ENCODE data around the gene DLD. TPM values are rescaled to one million over a fixed set of nuclear protein-coding genes. Genes with fewer than 3 reads are reported as not detected.

The DLD gene
- total RNA-seq, 1 experiment from 2014 or later, result 72.1 TPM

DNA sequence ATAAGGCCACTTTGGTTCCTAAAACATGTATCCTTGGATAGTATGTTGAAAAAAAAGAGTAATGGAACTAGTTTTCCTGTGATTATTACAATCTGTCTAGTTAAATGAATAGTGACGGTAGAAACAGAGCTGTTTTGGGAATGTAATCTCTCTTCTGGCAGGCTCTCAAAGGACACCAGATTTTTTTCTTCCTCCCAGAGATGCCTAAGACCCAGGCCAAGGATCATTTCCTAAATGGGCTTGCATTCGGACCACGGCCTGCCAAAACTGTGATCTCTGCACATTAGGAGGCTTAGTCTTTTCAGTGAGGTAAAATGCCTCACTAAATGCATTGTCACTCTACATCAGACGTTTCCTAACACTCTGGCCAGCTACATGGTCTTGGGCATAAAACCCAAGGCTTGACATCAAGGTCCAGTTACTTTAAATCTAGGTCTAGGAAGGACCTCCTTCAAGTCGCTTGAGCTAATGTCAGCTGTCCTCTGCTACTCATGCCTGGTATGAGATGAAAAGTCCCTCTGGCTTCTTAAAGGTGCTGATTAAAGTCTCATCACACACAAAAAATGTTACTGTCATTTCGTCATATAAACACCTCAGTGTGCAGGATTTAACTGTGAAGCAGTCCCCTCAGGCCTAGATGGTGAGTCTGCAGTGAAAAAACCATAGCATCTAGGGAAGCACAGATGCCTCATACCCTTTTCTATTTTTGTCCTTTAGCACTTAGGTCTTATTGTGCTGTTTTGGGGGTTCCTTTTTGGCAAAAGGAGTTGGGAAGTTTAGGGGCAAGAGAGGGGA is 47.7 kb downstream of the DLD start:
- DNase-seq (ENCODE audit: low spot score), result no peak
- no peaks in the 10 kb centered on the region for H3K27me3 Mint-ChIP-seq (ENCODE audit: low read depth)
- no peak for TF ChIP-seq SOX15 (CRISPR knock-in tag; IDR thresholded peaks at IDR 0.05)
- TF ChIP-seq, protein P1, sequence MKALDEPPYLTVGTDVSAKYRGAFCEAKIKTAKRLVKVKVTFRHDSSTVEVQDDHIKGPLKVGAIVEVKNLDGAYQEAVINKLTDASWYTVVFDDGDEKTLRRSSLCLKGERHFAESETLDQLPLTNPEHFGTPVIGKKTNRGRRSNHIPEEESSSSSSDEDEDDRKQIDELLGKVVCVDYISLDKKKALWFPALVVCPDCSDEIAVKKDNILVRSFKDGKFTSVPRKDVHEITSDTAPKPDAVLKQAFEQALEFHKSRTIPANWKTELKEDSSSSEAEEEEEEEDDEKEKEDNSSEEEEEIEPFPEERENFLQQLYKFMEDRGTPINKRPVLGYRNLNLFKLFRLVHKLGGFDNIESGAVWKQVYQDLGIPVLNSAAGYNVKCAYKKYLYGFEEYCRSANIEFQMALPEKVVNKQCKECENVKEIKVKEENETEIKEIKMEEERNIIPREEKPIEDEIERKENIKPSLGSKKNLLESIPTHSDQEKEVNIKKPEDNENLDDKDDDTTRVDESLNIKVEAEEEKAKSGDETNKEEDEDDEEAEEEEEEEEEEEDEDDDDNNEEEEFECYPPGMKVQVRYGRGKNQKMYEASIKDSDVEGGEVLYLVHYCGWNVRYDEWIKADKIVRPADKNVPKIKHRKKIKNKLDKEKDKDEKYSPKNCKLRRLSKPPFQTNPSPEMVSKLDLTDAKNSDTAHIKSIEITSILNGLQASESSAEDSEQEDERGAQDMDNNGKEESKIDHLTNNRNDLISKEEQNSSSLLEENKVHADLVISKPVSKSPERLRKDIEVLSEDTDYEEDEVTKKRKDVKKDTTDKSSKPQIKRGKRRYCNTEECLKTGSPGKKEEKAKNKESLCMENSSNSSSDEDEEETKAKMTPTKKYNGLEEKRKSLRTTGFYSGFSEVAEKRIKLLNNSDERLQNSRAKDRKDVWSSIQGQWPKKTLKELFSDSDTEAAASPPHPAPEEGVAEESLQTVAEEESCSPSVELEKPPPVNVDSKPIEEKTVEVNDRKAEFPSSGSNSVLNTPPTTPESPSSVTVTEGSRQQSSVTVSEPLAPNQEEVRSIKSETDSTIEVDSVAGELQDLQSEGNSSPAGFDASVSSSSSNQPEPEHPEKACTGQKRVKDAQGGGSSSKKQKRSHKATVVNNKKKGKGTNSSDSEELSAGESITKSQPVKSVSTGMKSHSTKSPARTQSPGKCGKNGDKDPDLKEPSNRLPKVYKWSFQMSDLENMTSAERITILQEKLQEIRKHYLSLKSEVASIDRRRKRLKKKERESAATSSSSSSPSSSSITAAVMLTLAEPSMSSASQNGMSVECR (CRISPR knock-in tag; IDR thresholded peaks at IDR 0.05; ENCODE audit: borderline replicate concordance), result no peak
- no peak for TF ChIP-seq ZNF138 (CRISPR knock-in tag; conservative IDR thresholded peaks at IDR 0.05)
- no peak for TF ChIP-seq FOXP1 (CRISPR knock-in tag; IDR thresholded peaks at IDR 0.05; ENCODE audit: borderline replicate concordance)
- no peak for TF ChIP-seq EMX1 (CRISPR knock-in tag; IDR thresholded peaks at IDR 0.05)
- TF ChIP-seq NFATC4 (CRISPR knock-in tag; IDR thresholded peaks at IDR 0.05), result no peak
- TF ChIP-seq NR1H2 (CRISPR knock-in tag; IDR thresholded peaks at IDR 0.05), result no peak
- TF ChIP-seq, protein P2, sequence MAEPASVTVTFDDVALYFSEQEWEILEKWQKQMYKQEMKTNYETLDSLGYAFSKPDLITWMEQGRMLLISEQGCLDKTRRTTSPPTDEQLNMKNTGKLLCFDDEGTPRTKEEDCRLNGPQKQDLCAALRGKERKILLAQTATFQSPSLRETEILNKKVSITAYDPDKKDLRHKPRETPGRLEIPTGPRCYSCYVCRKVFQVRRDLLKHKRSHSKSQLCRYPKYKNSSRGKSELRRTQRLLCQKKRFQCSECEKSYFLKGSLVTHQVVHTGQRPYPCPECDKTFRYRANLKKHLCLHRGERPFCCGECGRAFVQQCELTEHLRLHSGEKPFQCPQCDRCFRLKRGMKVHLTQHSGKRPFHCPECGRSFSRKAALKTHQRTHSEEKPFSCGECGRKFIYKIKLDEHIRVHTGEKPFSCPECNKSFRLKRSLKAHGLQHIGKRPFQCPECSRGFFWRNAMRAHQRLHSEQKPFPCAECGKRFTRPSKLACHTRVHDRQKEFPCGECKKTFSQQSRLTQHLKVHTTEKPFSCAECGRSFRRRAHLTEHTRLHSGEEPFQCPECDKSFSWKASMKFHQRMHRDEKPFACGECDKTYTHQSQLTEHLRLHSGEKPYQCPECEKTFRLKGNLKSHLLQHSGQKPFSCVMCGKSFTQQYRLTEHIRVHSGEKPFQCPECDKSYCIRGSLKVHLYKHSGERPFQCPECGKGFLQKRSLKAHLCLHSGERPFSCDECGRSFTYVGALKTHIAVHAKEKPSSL (CRISPR knock-in tag; conservative IDR thresholded peaks at IDR 0.05), result no peak
- TF ChIP-seq TP53 (CRISPR knock-in tag; IDR thresholded peaks at IDR 0.05), result no peak
- ATAC-seq, result no peak
- POLR2A ChIA-PET, result no interaction called here
- H3K36me3 Mint-ChIP-seq, result peaks cover 32% of the 10 kb centered on the region
- CTCF ChIA-PET, result no interaction called here
- H3K4me3 Mint-ChIP-seq, result no peak overlapping the region
- peaks cover 42% of the 10 kb centered on the region for H3K4me1 Mint-ChIP-seq
- no peaks in the 10 kb centered on the region for H3K9me3 Mint-ChIP-seq
- H3K27ac Mint-ChIP-seq, result no peak overlapping the region; the same call in 1 of the 2 replicates

DNA sequence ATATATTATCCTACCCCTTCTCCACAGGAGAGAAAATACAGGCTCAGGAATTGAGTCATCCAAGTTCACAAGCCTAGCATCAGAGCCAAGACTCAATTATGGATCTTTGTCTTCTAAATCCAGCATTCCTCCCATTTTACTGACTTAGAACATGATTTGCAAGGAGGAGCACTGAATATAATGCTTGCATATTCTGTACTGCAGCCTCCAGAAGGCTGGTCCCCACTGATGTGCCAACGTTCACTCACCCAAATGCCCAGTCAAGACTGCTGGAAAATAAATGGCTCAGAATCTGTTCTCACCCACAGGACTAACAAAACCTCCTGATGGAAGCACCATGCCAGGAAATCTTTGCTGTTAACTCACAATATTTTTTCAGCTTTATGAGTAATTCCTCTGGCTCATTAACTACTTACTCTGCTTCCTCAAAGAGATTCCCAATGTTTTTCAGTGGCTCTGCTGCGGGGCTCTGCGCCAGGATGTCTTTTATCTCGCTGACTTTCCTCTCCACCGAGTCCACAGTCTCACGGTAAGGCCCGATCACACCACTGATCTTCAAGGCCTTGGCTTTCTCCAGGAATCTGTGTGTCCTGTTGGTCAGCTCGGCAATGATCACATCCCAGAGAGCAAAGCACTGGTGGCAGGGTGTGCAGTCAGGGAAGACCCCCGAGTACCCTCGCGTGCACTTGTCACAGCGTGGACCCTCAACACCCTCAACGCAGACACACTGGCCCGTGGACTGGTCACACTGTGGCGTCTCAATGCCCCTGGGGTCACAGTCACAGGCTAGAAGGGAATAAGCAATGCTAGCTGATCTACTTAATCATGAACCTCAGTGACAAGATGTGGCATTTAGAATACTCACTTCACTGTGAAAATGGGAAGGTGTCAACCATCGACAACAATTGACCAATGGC is 48.8 kb downstream of the DLD start:
- CTCF ChIA-PET, result no interaction called here
- H3K27me3 Mint-ChIP-seq (ENCODE audit: low read depth), result no peaks in the 10 kb centered on the region
- POLR2A ChIA-PET, result no interaction called here
- H3K27ac Mint-ChIP-seq, result no peak overlapping the region
- peaks cover 30% of the 10 kb centered on the region for H3K4me1 Mint-ChIP-seq
- TF ChIP-seq ZNF121 (CRISPR knock-in tag; IDR thresholded peaks at IDR 0.05) (no peak), SMAD4 (CRISPR knock-in tag; IDR thresholded peaks at IDR 0.05) (no peak), NR2C2 (CRISPR knock-in tag; IDR thresholded peaks at IDR 0.05) (no peak), KAT7 (CRISPR knock-in tag; IDR thresholded peaks at IDR 0.05; ENCODE audit: borderline replicate concordance) (no peak), ZNF232 (CRISPR knock-in tag; IDR thresholded peaks at IDR 0.05) (no peak)
- TF ChIP-seq, protein P3, sequence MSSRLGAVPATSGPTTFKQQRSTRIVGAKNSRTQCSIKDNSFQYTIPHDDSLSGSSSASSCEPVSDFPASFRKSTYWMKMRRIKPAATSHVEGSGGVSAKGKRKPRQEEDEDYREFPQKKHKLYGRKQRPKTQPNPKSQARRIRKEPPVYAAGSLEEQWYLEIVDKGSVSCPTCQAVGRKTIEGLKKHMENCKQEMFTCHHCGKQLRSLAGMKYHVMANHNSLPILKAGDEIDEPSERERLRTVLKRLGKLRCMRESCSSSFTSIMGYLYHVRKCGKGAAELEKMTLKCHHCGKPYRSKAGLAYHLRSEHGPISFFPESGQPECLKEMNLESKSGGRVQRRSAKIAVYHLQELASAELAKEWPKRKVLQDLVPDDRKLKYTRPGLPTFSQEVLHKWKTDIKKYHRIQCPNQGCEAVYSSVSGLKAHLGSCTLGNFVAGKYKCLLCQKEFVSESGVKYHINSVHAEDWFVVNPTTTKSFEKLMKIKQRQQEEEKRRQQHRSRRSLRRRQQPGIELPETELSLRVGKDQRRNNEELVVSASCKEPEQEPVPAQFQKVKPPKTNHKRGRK (CRISPR knock-in tag; IDR thresholded peaks at IDR 0.05; ENCODE audit: borderline replicate concordance), result no peak
- TF ChIP-seq, protein P4, sequence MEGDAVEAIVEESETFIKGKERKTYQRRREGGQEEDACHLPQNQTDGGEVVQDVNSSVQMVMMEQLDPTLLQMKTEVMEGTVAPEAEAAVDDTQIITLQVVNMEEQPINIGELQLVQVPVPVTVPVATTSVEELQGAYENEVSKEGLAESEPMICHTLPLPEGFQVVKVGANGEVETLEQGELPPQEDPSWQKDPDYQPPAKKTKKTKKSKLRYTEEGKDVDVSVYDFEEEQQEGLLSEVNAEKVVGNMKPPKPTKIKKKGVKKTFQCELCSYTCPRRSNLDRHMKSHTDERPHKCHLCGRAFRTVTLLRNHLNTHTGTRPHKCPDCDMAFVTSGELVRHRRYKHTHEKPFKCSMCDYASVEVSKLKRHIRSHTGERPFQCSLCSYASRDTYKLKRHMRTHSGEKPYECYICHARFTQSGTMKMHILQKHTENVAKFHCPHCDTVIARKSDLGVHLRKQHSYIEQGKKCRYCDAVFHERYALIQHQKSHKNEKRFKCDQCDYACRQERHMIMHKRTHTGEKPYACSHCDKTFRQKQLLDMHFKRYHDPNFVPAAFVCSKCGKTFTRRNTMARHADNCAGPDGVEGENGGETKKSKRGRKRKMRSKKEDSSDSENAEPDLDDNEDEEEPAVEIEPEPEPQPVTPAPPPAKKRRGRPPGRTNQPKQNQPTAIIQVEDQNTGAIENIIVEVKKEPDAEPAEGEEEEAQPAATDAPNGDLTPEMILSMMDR (IDR thresholded peaks at IDR 0.05), result no peak
- TF ChIP-seq, protein P5, sequence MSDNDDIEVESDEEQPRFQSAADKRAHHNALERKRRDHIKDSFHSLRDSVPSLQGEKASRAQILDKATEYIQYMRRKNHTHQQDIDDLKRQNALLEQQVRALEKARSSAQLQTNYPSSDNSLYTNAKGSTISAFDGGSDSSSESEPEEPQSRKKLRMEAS (CRISPR knock-in tag; IDR thresholded peaks at IDR 0.05), result no peak
- no peak overlapping the region for H3K4me3 Mint-ChIP-seq
- DNase-seq (ENCODE audit: low spot score), result no peak
- ATAC-seq, result no peak
- H3K9me3 Mint-ChIP-seq, result no peaks in the 10 kb centered on the region
- peaks cover 36% of the 10 kb centered on the region for H3K36me3 Mint-ChIP-seq
